NCI-H82 (cell line): ENCODE data around the gene PCDHA8.
"Not testable (repeated sequence)": the region's sequence is repeated elsewhere in the genome, so short reads cannot be mapped to it uniquely, and the experiment has no call there.

Experiments
- DNase-seq: peaks from one replicate; lab custom pipeline; 2025; lab: John Stamatoyannopoulos, UW

PCDHA8 gene

DNA sequence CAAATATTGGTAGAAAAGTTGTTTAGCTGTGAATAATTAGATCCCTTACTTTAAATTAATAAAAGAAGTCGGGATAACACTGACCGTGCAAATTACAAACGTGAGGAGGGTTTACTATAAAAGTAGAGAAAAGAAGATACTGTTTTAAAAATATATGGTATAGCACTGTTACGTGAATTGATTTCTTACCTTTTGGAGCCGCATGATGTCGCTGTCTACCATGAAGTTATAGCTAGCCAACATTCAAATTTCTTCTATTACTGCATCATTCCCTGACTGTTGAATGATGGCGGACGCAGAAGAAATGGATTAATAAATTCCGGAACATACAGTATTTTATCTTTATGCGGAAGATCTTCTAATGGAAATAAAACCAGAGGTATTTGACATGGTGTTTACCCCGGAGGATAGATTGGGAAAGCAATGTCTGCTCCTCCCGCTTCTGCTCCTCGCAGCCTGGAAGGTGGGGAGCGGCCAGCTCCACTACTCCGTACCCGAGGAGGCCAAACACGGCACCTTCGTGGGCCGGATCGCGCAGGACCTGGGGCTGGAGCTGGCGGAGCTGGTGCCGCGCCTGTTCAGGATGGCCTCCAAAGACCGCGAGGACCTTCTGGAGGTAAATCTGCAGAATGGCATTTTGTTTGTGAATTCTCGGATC lies 13.2 kb upstream of the PCDHA8 start, which contains the start of gene PCDHA6:
PCDHA6 (plus strand) TSS at position 257 of the 658 bp plus-strand sequence; CDS start at position 389, 132 bp downstream.
- DNase-seq = no peak

DNA sequence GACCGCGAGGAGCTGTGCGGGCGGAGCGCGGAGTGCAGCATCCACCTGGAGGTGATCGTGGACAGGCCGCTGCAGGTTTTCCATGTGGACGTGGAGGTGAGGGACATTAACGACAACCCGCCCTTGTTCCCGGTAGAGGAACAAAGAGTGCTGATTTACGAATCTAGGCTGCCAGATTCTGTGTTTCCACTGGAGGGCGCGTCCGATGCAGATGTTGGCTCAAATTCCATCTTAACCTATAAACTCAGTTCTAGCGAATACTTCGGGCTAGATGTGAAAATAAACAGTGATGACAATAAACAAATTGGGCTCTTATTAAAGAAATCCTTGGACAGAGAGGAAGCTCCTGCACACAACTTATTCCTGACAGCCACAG lies 12.6 kb upstream of the PCDHA8 start:
- no peak for DNase-seq

DNA sequence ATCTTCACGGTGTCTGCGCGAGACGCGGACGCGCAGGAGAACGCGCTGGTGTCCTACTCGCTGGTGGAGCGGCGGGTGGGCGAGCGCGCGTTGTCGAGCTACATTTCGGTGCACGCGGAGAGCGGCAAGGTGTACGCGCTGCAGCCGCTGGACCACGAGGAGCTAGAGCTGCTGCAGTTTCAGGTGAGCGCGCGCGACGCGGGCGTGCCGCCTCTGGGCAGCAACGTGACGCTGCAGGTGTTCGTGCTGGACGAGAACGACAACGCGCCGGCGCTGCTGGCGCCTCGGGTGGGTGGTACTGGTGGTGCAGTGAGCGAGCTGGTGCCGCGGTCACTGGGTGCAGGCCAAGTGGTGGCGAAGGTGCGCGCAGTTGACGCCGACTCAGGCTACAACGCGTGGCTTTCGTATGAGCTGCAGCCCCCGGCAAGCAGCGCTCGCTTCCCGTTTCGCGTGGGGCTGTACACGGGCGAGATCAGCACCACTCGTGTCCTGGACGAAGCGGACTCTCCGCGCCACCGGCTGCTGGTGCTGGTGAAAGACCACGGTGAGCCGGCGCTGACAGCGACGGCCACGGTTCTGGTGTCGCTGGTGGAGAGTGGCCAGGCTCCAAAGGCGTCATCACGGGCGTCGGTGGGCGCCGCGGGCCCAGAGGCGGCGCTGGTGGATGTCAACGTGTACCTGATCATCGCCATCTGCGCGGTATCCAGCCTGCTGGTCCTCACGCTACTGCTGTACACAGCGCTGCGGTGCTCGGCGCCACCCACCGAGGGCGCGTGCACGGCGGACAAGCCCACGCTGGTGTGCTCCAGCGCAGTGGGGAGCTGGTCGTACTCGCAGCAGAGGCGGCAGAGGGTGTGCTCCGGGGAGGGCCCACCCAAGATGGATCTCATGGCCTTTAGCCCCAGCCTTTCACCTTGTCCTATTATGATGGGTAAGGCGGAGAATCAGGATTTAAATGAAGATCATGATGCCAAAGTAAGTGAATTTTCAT lies 11.2 kb upstream of the PCDHA8 start:
- not testable (repeated sequence) for DNase-seq

DNA sequence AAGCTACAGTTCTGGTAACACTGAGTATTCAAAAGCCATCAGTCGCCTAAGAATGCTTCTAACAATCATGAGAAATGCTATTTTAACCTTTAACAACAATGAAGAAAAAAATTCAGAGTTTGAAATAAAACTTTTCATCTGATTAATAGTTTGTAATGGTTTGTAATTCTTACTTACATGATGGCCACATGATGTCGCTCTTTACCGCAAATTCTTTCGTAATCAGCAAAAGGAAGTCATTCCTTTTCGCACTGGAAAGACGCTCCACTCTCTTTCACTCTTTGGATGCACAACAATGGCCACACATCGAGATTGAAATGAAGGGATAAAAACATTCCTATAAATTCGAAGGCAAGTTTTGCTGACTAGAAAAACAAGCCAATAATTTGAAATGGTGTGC lies 7.0 kb upstream of the PCDHA8 start, which contains the start of gene PCDHA7:
PCDHA7 (plus strand) TSS at position 277 of the 400 bp plus-strand sequence; CDS start at position 392, 115 bp downstream.
- DNase-seq = peak; percentile 1

DNA sequence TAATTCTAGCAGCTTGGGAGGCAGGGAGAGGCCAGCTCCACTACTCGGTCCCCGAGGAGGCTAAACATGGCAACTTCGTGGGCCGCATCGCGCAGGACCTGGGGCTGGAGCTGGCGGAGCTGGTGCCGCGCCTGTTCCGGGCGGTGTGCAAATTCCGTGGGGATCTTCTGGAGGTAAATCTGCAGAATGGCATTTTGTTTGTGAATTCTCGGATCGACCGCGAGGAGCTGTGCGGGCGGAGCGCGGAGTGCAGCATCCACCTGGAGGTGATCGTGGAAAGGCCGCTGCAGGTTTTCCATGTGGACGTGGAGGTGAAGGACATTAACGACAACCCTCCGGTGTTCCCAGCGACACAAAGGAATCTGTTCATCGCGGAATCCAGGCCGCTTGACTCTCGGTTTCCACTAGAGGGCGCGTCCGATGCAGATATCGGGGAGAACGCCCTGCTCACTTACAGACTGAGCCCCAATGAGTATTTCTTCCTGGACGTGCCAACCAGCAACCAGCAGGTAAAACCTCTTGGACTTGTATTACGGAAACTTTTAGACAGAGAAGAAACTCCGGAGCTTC lies 6.5 kb upstream of the PCDHA8 start:
- not testable (repeated sequence) for DNase-seq

DNA sequence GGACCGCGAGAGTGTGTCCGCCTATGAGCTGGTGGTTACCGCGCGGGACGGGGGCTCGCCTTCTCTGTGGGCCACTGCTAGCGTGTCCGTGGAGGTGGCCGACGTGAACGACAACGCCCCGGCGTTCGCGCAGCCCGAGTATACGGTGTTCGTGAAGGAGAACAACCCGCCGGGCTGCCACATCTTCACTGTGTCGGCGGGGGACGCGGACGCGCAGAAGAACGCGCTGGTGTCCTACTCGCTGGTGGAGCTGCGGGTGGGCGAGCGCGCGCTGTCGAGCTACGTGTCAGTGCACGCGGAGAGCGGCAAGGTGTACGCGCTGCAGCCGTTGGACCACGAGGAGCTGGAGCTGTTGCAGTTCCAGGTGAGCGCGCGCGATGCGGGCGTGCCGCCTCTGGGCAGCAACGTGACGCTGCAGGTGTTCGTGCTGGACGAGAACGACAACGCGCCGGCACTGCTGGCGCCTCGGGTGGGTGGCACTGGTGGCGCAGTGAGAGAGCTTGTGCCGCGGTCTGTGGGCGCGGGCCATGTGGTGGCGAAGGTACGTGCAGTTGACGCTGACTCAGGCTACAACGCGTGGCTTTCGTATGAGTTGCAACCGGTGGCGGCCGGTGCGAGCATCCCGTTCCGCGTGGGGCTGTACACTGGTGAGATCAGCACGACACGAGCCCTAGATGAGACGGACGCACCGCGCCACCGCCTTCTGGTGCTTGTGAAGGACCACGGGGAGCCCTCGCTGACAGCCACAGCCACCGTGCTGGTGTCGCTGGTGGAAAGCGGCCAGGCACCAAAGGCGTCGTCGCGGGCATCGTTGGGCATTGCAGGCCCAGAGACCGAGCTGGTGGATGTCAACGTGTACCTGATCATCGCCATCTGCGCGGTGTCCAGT lies 5.1 kb upstream of the PCDHA8 start:
- no peak for DNase-seq

DNA sequence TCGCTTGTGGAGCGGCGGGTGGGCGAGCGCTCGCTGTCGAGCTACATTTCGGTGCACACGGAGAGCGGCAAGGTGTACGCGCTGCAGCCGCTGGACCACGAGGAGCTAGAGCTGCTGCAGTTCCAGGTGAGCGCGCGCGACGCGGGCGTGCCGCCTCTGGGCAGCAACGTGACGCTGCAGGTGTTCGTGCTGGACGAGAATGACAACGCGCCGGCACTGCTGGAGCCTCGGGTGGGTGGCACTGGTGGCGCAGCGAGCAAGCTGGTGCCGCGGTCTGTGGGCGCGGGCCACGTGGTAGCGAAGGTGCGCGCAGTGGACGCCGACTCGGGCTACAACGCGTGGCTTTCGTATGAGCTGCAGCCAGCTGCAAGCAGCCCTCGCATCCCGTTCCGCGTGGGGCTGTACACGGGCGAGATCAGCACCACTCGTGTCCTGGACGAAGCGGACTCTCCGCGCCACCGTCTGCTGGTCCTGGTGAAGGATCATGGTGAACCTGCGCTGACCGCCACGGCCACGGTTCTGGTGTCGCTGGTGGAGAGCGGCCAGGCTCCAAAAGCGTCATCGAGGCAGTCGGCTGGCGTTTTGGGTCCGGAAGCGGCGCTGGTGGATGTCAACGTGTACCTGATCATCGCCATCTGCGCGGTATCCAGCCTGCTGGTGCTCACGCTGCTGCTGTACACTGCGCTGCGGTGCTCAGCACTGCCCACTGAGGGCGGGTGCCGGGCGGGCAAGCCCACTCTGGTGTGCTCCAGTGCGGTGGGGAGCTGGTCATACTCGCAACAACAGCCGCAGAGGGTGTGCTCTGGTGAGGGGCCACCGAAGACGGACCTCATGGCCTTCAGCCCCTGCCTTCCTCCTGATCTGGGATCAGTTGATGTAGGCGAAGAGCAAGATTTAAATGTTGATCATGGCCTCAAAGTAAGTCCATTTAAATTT lies 2.1 kb downstream of the PCDHA8 start:
- no peak for DNase-seq

DNA sequence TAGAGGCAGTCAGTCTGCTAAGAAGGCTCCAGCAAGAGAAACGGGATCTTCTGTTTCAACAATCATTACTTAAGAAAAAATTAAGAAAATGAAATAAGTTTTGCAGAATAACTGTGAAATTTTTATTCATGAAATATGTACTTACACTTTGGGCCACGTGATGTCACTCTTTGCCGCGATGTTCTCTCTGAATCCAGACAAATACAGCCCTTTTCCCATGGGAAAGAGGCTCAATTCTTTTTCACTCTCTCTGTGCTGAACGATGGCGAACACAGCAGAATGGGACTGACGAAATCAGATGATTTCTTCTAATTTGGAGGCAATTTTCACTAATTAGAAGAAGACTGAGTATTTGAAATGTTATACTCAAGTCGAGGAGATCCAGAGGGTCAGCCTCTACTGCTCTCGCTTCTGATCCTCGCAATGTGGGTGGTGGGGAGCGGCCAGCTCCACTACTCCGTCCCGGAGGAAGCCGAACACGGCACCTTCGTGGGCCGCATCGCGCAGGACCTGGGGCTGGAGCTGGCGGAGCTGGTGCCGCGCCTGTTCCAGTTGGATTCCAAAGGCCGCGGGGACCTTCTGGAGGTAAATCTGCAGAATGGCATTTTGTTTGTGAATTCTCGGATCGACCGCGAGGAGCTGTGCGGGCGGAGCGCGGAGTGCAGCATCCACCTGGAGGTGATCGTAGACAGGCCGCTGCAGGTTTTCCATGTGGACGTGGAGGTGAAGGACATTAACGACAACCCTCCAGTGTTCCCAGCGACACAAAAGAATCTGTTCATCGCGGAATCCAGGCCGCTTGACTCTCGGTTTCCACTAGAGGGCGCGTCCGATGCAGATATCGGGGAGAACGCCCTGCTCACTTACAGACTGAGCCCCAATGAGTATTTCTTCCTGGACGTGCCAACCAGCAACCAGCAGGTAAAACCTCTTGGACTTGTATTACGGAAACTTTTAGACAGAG lies 7.4 kb downstream of the PCDHA8 start, which contains the start of gene PCDHA9:
PCDHA9 (plus strand) TSS at position 244 of the 964 bp plus-strand sequence; CDS start at position 358, 114 bp downstream.
- DNase-seq = peak; percentile 1

DNA sequence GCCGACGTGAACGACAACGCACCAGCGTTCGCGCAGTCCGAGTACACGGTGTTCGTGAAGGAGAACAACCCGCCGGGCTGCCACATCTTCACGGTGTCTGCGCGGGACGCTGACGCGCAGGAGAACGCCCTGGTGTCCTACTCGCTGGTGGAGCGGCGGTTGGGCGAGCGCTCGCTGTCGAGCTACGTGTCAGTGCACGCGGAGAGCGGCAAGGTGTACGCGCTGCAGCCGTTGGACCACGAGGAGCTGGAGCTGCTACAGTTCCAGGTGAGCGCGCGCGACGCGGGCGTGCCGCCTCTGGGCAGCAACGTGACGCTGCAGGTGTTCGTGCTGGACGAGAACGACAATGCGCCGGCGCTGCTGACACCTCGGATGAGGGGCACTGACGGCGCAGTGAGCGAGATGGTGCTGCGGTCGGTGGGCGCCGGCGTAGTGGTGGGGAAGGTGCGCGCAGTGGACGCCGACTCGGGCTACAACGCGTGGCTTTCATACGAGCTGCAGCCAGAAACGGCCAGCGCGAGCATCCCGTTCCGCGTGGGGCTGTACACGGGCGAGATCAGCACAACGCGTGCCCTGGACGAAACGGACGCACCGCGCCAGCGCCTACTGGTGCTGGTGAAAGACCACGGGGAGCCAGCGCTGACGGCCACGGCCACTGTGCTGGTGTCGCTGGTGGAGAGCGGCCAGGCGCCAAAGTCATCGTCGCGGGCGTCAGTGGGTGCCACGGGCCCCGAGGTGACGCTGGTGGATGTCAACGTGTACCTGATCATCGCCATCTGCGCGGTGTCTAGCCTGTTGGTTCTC lies 9.0 kb downstream of the PCDHA8 start:
- DNase-seq = not testable (repeated sequence)

DNA sequence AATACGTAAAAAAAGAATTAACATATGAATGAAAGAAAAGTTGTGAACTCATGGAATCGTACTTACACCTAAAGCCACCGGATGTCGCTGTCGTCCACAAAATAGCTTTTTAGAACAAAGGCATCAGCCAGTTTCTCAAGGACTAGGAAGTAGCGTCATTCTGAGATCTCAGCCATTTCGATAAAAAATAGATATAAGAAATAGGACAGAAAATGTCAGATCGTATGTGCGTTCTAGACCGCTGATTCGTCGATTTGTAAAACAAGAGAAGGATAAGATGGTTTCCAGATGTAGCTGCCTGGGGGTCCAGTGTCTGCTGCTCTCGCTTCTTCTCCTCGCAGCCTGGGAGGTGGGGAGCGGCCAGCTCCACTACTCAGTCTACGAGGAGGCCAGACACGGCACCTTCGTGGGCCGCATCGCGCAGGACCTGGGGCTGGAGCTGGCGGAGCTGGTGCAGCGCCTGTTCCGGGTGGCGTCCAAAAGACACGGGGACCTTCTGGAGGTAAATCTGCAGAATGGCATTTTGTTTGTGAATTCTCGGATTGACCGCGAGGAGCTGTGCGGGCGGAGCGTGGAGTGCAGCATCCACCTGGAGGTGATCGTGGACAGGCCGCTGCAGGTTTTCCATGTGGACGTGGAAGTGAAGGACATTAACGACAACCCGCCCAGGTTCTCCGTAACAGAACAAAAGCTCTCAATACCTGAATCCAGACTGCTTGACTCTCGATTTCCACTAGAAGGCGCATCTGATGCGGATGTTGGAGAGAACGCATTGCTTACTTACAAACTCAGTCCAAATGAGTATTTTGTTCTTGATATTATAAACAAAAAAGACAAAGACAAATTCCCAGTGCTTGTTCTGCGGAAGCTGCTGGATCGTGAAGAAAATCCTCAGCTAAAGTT lies 15.0 kb downstream of the PCDHA8 start, which contains the start of gene PCDHA10:
PCDHA10 (plus strand) TSS at position 126 of the 903 bp plus-strand sequence; CDS start at position 278, 152 bp downstream.
- DNase-seq = peak; percentile 20

DNA sequence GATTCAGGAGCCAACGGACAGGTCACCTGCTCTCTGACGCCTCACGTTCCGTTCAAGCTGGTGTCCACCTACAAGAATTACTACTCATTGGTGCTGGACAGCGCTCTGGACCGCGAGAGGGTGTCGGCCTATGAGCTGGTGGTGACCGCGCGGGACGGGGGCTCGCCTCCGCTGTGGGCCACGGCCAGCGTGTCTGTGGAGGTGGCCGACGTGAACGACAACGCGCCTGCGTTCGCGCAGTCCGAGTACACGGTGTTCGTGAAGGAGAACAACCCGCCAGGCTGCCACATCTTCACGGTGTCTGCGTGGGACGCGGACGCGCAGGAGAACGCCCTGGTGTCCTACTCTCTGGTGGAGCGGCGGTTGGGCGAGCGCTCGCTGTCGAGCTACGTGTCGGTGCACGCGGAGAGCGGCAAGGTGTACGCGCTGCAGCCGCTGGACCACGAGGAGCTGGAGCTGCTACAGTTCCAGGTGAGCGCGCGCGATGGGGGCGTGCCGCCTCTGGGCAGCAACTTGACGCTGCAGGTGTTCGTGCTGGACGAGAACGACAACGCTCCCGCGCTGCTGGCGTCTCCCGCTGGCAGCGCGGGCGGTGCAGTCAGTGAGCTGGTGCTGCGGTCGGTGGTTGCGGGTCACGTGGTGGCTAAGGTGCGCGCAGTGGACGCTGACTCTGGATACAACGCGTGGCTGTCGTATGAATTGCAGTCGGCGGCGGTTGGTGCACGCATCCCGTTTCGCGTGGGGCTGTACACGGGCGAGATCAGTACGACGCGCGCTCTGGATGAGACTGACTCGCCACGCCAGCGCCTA lies 16.4 kb downstream of the PCDHA8 start:
- DNase-seq = no peak

DNA sequence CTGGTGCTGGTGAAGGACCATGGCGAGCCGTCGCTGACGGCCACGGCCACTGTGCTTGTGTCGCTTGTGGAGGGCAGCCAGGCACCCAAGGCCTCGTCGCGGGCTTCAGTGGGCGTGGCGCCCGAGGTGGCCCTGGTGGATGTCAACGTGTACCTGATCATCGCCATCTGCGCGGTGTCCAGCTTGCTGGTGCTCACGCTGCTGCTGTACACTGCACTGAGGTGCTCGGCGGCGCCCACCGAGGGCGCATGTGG lies 16.9 kb downstream of the PCDHA8 start:
- no peak for DNase-seq

DNA sequence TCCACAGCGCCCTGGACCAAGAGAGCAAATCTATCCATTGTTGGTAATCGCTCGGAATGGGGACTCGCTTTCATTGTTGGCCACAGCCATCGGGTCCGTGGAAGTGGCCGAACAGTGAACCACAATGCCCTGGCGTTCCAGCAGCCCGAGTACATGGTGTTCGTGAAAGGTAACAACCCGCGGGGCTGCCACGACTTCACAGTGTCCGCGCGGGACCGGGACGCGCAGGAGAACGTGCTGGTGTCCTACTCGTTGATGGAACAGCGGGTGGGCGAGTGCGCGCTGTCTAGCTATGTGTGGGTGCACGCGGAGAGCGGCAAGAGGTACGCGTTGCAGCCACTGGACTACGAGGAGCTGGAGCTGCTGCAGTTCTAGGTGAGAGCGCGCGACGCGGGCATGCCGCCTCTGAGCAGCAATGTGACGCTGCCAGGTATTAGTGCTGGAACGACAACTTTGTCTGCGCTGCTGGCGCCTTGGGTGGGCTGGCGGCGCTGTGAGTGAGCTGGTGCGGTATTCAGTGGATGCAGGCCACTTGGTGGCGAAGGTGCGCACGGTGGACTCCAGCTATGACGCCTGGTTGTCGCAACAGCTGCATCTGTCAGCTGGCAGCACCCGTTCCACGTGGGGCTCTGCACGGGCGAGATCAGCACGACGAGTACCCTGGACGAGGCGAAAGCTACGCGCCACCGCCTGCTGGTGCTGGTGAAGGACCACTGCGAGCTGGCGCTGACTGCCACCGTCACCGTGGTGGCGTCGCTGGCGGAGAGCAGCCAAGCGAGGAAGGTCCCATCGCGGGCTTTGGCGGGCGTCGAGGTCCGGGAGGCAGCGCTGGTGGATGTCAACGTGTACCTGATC lies 21.7 kb downstream of the PCDHA8 start:
- DNase-seq = no peak

DNA sequence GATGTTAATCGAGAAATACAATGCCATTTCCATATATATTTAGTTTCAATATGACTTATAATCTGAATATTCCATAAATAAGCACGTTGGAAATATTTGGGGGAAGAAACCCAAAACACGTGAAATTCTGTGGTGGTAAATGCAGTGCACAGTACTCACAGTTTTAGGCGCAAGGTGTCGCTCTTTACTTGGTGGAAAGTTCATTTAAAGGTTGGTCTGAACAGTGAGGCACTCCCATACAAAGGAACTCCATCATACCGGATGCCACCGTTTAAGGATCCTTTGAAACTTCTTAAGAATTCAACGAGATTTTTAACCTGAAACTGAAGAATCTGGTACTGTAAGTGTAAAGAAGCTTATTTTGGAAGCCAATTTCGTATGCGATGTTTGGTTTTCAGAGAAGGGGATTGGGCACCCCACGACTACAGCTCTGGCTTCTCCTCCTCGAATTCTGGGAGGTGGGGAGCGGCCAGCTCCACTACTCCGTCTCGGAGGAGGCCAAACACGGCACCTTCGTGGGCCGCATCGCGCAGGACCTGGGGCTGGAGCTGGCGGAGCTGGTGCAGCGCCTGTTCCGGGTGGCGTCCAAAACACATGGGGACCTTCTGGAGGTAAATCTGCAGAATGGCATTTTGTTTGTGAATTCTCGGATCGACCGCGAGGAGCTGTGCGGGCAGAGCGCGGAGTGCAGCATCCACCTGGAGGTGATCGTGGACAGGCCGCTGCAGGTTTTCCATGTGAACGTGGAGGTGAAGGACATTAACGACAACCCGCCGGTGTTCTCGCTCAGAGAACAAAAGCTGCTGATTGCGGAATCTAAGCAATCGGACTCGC lies 28.0 kb downstream of the PCDHA8 start, which contains the start of gene PCDHA11:
PCDHA11 (plus strand) TSS at position 237 of the 834 bp plus-strand sequence; CDS start at position 384, 147 bp downstream.
- peak; percentile 78 for DNase-seq
